Type B pancreatic cell (in vitro differentiated cells): ENCODE results near the gene ADGRG7. TPM values are rescaled to one million over a fixed set of nuclear protein-coding genes. Genes with fewer than 3 reads are reported as not detected.
"Not testable (repeated sequence)": the region's sequence is repeated elsewhere in the genome, so short reads cannot be mapped to it uniquely, and the experiment has no call there.

ENCODE experiments used
- DNase-seq: peaks from one replicate; pipeline ENCODE4 v3.0.0; 2021; ENCODE audit warnings: mixed read lengths; ENCODE audit not compliant: unreplicated experiment; ENCODE audit errors: extremely low spot score
- H3K27ac Mint-ChIP-seq: 2 replicates; pipeline ENCODE4 v1.8.0; 2021; ENCODE audit warnings: mild to moderate bottlenecking, mixed read lengths
- H3K27me3 Mint-ChIP-seq: 2 replicates; pipeline ENCODE4 v1.8.0; 2021; ENCODE audit warnings: mixed read lengths
- H3K36me3 Mint-ChIP-seq: 2 replicates; pipeline ENCODE4 v1.8.0; 2021; ENCODE audit warnings: mixed read lengths
- H3K4me1 Mint-ChIP-seq: one replicate; pipeline ENCODE4 v1.8.0; 2021; ENCODE audit warnings: mixed read lengths; ENCODE audit not compliant: unreplicated experiment
- H3K4me3 Mint-ChIP-seq: 2 replicates; pipeline ENCODE4 v1.8.0; 2021; ENCODE audit warnings: mild to moderate bottlenecking, mixed read lengths
- H3K9me3 Mint-ChIP-seq: 2 replicates; pipeline ENCODE4 v1.8.0; 2021; ENCODE audit warnings: mixed read lengths
- CTCF ChIP-seq: fragments of 200-600 bp; sonication (generic); conservative IDR thresholded peaks from 2 replicates; pipeline ENCODE4 v1.5.0; 2021; ENCODE audit warnings: antibody characterized with exemption, mild to moderate bottlenecking
- total RNA-seq: library from RNA; stranded (reverse); gene quantifications from 2 replicates; pipeline ENCODE4 v1.2.1, GENCODE V29; 2021; ENCODE audit warnings: low replicate concordance

The ADGRG7 gene
- total RNA-seq, 1 donor from 2014 or later = 2.8 TPM

GRCh38 chr3:100578646-100579045 lies 30.8 kb upstream of the ADGRG7 start:
- no peak for DNase-seq
- TF ChIP-seq CTCF = no peak
- peaks cover 4% of the 10 kb centered on the region for H3K36me3 Mint-ChIP-seq
- no peak overlapping the region for H3K4me3 Mint-ChIP-seq
- no peak overlapping the region for H3K27ac Mint-ChIP-seq
- H3K27me3 Mint-ChIP-seq = no peaks in the 10 kb centered on the region
- no peaks in the 10 kb centered on the region for H3K9me3 Mint-ChIP-seq
- H3K4me1 Mint-ChIP-seq = no peaks in the 10 kb centered on the region

GRCh38 chr3:100580147-100580546 lies 29.3 kb upstream of the ADGRG7 start:
- no peak for DNase-seq
- TF ChIP-seq CTCF = no peak
- peaks cover 5% of the 10 kb centered on the region for H3K9me3 Mint-ChIP-seq
- H3K4me3 Mint-ChIP-seq = no peak overlapping the region
- no peaks in the 10 kb centered on the region for H3K36me3 Mint-ChIP-seq
- no peak overlapping the region for H3K27ac Mint-ChIP-seq
- H3K27me3 Mint-ChIP-seq = no peaks in the 10 kb centered on the region
- no peaks in the 10 kb centered on the region for H3K4me1 Mint-ChIP-seq

GRCh38 chr3:100581650-100582049 lies 27.8 kb upstream of the ADGRG7 start:
- Mint-ChIP-seq H3K4me3 (no peak overlapping the region), H3K36me3 (no peaks in the 10 kb centered on the region), H3K9me3 (peaks cover 11% of the 10 kb centered on the region), H3K27ac (no peak overlapping the region), H3K27me3 (no peaks in the 10 kb centered on the region), H3K4me1 (no peaks in the 10 kb centered on the region)
- no peak for TF ChIP-seq CTCF
- no peak for DNase-seq

- not testable (repeated sequence) for DNase-seq, H3K4me1 Mint-ChIP-seq, H3K27me3 Mint-ChIP-seq, H3K4me3 Mint-ChIP-seq, H3K27ac Mint-ChIP-seq, H3K36me3 Mint-ChIP-seq
- peaks cover 11% of the 10 kb centered on the region for H3K9me3 Mint-ChIP-seq
These were observed 27.2 kb upstream of the ADGRG7 start for GRCh38 chr3:100582157-100582556.

- Mint-ChIP-seq H3K4me1 (no peaks in the 10 kb centered on the region), H3K4me3 (no peak overlapping the region), H3K27me3 (peaks cover 3% of the 10 kb centered on the region), H3K9me3 (peaks cover 11% of the 10 kb centered on the region), H3K36me3 (no peaks in the 10 kb centered on the region), H3K27ac (no peak overlapping the region)
- no peak for TF ChIP-seq CTCF
- no peak for DNase-seq
These were observed 25.2 kb upstream of the ADGRG7 start for GRCh38 chr3:100584101-100584660.

GRCh38 chr3:100586832-100587231 lies 22.6 kb upstream of the ADGRG7 start:
- no peaks in the 10 kb centered on the region for H3K4me1 Mint-ChIP-seq
- TF ChIP-seq CTCF = no peak

More at GRCh38 chr3:100586832-100587231, 22.6 kb upstream of the ADGRG7 start:
- Mint-ChIP-seq H3K9me3 (peaks cover 11% of the 10 kb centered on the region), H3K36me3 (no peaks in the 10 kb centered on the region), H3K27ac (no peak overlapping the region), H3K27me3 (peaks cover 7% of the 10 kb centered on the region), H3K4me3 (no peak overlapping the region)
- no peak for DNase-seq
